Erythroblast (primary cell): Measurements from ENCODE around the gene FMN2.

Experiments used
- GATA1 ChIP-seq: IDR thresholded peaks from 2 replicates; pipeline ENCODE4 v1.6.1; 2011; ENCODE audit warnings: low read depth, mild to moderate bottlenecking, control low read depth, low read length, moderate library complexity
- POLR2A ChIP-seq: IDR thresholded peaks from 2 replicates; pipeline ENCODE4 v1.6.1; 2011; ENCODE audit warnings: mild to moderate bottlenecking, low read length

DNA sequence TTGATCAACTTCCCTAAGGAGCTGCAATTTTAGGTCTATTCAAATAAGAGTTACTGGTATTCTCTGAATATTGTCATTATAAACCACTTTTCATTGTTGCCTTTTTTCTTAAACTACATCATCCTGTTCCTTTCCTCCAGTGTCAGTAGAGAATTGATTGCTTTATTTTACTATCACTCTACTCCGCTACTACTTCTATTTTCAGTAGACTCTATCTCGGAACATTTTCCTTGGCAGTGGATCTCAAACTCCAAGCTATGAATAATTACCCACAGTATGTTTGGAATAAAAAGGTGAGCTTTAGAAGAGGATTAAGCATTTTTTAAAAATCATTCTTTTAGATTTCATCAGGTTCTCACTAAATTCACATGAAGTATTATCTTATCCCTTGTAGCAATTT lies 295.4 kb downstream of the FMN2 start:
- TF ChIP-seq POLR2A (no peak), GATA1 (no peak)
